ENCODE data around the gene IFFO2. TPM values are rescaled to one million over a fixed set of nuclear protein-coding genes. Genes with fewer than 3 reads are reported as not detected.

IFFO2 gene
- total and polyA plus RNA-seq, 2 donors: 5.1 to 22.6 TPM

- Histone ChIP-seq H3K4me3 (ENCODE audit: low read length in 2 of 2) (peak overlapping the region; percentile 7 to 30), H3K36me3 (ENCODE audit: control insufficient read depth in 2 of 2, insufficient read depth in 2 of 2, low read length in 1 of 2) (no peaks in the 10 kb centered on the region), H3K27me3 (ENCODE audit: control insufficient read depth in 2 of 2, insufficient read depth in 1 of 2, low read length in 1 of 2) (peaks cover 0 to 6% of the 10 kb centered on the region in 2 donors), H3K9me3 (ENCODE audit: control insufficient read depth in 2 of 2, insufficient read depth in 1 of 2, low read length in 1 of 2) (no peaks in the 10 kb centered on the region), H3K4me1 (ENCODE audit: control insufficient read depth in 2 of 2, insufficient read depth in 2 of 2, low read length in 2 of 2) (peaks cover 64 to 90% of the 10 kb centered on the region in 2 donors), H3K27ac (ENCODE audit: low read depth in 1 of 2, low read length in 1 of 2) (peak overlapping the region; percentile 50 to 80)
- WGBS: 11% methylated on average over 22 of the region's 22 CpGs
- peak in 1 of 9 donors; percentile 51 for DNase-seq (ENCODE audit: low read depth in 6 of 9, low spot score in 9 of 9)
Measured at GRCh38 chr1:18949686-18950400, 6.6 kb downstream of the IFFO2 start.

DNA sequence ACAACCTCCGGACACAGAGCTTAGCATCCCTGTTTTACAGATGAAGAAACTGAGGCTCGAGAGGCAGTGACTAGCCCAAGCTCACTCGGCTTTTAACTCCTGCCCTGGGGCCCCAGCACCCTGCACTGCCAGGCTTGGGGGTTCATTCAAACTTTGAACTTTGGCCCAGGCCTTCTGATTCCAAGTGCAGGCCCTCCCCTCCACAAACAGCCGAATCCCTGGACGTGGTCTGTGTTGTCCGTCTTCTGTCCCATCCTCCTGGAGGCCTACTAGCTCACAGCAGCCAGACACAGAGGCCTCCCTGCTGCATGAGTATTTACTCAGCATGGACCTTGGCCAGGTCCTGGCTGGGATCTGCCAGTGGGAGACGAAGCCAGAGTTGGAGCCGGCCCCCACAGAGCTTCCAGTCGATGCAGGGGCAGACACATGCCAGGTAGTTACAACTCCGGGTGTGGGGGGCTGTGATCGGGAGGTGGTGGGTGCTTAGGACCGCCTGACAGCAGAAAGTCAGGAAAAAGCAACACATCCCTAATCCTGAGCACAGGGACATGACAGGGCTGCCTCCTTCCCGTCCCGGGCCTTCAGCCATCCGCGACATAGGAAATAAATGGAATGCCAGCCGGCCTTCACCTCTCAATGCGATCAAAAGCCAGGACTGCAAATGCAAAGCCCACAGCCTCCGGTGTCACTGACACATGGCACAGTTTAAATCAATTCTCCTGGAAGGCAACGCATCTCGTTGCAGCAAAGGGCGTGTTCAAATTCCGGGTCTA is 7.4 kb downstream of the IFFO2 start:
- peak overlapping the region in 1 of 2 donors; percentile 2 for H3K4me3 ChIP-seq (ENCODE audit: low read length in 2 of 2)
- H3K36me3 ChIP-seq (ENCODE audit: control insufficient read depth in 2 of 2, insufficient read depth in 2 of 2, low read length in 1 of 2): no peaks in the 10 kb centered on the region
- peak overlapping the region; percentile 8 to 51 for H3K27ac ChIP-seq (ENCODE audit: low read depth in 1 of 2, low read length in 1 of 2)
- H3K9me3 ChIP-seq (ENCODE audit: control insufficient read depth in 2 of 2, insufficient read depth in 1 of 2, low read length in 1 of 2): no peaks in the 10 kb centered on the region
- no peak for DNase-seq (ENCODE audit: low read depth in 6 of 9, low spot score in 9 of 9)
- peaks cover 61 to 88% of the 10 kb centered on the region in 2 donors for H3K4me1 ChIP-seq (ENCODE audit: control insufficient read depth in 2 of 2, insufficient read depth in 2 of 2, low read length in 2 of 2)
- WGBS: 68% methylated on average over 23 of the region's 23 CpGs
- no peaks in the 10 kb centered on the region for H3K27me3 ChIP-seq (ENCODE audit: control insufficient read depth in 2 of 2, insufficient read depth in 1 of 2, low read length in 1 of 2)

DNA sequence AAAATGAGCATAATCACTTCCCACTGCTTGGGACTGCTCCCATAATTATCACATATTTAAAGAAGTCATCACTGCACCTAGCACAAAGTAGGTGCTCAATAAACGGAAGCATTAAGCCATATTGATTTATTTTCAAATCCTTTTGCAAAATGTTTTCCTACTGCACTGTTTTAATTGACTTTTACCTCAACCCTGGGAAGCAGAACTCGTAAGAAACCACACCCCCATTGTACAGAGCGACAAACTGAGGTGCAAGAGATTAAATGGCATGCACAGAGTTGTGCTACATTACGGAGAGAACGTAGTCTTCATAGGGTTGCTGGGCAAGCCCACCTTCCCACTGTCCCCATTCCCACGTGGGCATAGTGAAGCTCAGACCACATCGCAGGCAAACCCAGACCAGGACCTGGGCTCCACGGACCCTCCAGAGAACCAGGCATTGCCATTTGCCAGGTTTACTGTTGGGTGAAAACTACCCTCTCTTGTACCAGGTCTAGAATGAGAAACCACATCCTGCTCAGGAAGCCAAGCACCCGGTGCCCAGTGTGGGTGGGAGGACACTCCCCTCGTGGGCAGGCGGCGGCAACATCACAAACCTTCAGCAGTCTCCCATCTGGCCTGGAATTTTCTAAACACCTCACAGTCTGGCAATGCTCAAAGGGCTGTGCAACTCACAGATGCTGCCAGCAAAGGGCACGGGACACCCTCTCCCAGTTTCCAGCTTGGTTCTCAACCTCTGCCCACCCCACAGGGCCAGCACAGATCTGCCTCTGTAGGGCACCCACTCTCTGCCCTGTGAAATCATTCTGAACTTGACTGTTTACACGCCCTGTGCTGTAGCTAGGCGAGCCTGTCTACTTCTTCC is 8.2 kb downstream of the IFFO2 start:
- no peaks in the 10 kb centered on the region for H3K9me3 ChIP-seq (ENCODE audit: control insufficient read depth in 2 of 2, insufficient read depth in 1 of 2, low read length in 1 of 2)
- WGBS: 33% methylated on average over 15 of the region's 15 CpGs
- H3K27me3 ChIP-seq (ENCODE audit: control insufficient read depth in 2 of 2, insufficient read depth in 1 of 2, low read length in 1 of 2): no peaks in the 10 kb centered on the region
- peaks cover 0 to 4% of the 10 kb centered on the region in 2 donors for H3K36me3 ChIP-seq (ENCODE audit: control insufficient read depth in 2 of 2, insufficient read depth in 2 of 2, low read length in 1 of 2)
- peaks cover 57 to 79% of the 10 kb centered on the region in 2 donors for H3K4me1 ChIP-seq (ENCODE audit: control insufficient read depth in 2 of 2, insufficient read depth in 2 of 2, low read length in 2 of 2)
- DNase-seq (ENCODE audit: low read depth in 6 of 9, low spot score in 9 of 9): peak in 3 of 9 donors; percentile 51 to 78 (median 62)
- no peak overlapping the region for H3K4me3 ChIP-seq (ENCODE audit: low read length in 2 of 2)
- H3K27ac ChIP-seq (ENCODE audit: low read depth in 1 of 2, low read length in 1 of 2): peak overlapping the region; percentile 51 to 75

DNA sequence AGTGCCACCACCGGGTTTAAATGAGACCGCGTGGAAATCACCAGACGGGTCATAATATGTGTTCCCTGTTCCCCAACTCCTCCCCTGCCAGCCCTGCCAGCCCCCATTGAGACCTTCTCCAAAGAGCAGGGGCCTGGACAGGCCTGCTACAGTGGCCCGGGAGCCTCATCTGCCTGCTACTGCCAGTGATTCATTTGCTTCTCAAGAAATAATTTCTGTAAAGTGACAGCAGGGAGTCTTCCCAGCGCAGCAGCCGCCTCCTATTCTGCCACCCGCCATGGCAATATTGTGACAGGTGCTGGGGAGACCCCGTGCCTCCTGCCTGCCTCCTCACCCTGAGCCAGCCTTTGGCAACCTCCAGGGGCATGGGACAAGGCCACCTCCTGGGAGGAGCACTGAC is 8.9 kb downstream of the IFFO2 start:
- H3K36me3 ChIP-seq (ENCODE audit: control insufficient read depth in 2 of 2, insufficient read depth in 2 of 2, low read length in 1 of 2): peaks cover 0 to 4% of the 10 kb centered on the region in 2 donors
- H3K9me3 ChIP-seq (ENCODE audit: control insufficient read depth in 2 of 2, insufficient read depth in 1 of 2, low read length in 1 of 2): no peaks in the 10 kb centered on the region
- H3K27me3 ChIP-seq (ENCODE audit: control insufficient read depth in 2 of 2, insufficient read depth in 1 of 2, low read length in 1 of 2): no peaks in the 10 kb centered on the region
- DNase-seq (ENCODE audit: low read depth in 6 of 9, low spot score in 9 of 9): no peak
- H3K4me3 ChIP-seq (ENCODE audit: low read length in 2 of 2): no peak overlapping the region
- H3K4me1 ChIP-seq (ENCODE audit: control insufficient read depth in 2 of 2, insufficient read depth in 2 of 2, low read length in 2 of 2): peaks cover 57 to 76% of the 10 kb centered on the region in 2 donors
- WGBS: 87% methylated on average over 9 of the region's 9 CpGs
- no peak overlapping the region for H3K27ac ChIP-seq (ENCODE audit: low read depth in 1 of 2, low read length in 1 of 2)

DNA sequence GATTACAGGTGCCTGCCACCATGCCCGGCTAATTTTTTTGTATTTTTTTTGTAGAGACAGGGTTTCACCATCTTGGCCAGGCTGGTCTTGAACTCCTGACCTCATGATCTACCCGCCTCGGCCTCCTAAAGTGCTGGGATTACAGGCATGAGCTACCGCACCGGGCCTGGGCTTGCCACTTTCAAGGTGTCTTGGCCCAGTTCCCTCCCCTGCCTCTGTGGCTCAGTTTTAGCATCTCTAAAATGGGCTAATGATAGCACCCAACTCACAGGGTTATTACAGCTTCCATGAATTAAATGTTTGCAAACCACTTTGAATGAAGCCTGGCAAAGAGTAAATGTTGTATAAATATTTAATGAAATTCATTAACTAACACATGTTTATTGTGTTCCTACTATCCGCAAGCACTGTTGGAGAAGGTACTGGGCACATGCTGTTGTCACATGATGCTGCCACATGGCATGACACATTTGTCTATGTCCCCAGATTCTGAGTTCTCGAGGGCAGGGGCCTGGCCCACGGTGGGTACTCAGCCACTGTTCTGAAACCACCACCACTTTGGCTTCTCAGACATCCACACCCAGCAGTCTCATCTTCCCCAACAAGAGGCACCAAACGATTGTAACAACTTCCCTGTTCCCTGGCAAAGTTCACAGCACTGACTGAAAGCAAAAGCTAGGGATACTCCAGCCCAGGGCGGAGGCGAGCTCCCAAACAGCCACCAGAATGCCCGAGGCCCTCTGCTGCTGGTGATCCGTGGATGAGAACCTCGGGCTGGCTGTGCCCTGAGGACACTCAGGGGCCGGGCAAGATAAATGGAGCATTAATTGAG is 9.7 kb downstream of the IFFO2 start:
- H3K36me3 ChIP-seq (ENCODE audit: control insufficient read depth in 2 of 2, insufficient read depth in 2 of 2, low read length in 1 of 2): peaks cover 0 to 4% of the 10 kb centered on the region in 2 donors
- no peak overlapping the region for H3K4me3 ChIP-seq (ENCODE audit: low read length in 2 of 2)
- no peaks in the 10 kb centered on the region for H3K9me3 ChIP-seq (ENCODE audit: control insufficient read depth in 2 of 2, insufficient read depth in 1 of 2, low read length in 1 of 2)
- H3K27ac ChIP-seq (ENCODE audit: low read depth in 1 of 2, low read length in 1 of 2): no peak overlapping the region
- H3K4me1 ChIP-seq (ENCODE audit: control insufficient read depth in 2 of 2, insufficient read depth in 2 of 2, low read length in 2 of 2): peaks cover 52 to 70% of the 10 kb centered on the region in 2 donors
- no peak for DNase-seq (ENCODE audit: low read depth in 6 of 9, low spot score in 9 of 9)
- H3K27me3 ChIP-seq (ENCODE audit: control insufficient read depth in 2 of 2, insufficient read depth in 1 of 2, low read length in 1 of 2): no peaks in the 10 kb centered on the region
- 83% methylated on average over 15 of the region's 15 CpGs for WGBS

DNA sequence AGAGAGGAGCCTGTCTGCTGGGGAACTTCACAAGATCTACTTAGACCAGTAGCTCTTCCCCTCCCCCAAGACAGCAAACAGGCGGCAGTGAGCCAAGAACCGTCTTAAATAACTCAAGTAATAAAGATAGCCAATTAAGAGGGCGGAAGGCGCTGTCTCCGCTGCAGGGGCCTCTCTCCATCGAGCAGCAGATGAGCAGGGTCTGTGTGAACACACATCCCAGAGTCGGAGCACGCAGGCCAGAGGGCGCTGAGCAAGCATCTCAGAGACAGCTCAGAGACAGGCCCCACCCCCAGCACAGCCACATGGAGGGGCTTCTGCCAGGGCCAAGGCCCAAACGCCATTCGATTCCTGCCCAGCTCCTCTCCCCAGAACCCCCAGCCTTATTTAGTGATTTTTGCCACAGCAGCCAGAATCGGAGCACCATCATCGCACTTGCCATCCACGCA is 11.1 kb downstream of the IFFO2 start:
- DNase-seq (ENCODE audit: low read depth in 6 of 9, low spot score in 9 of 9): no peak
- H3K4me3 ChIP-seq (ENCODE audit: low read length in 2 of 2): no peak overlapping the region
- 77% methylated on average over 14 of the region's 14 CpGs for WGBS
- H3K27ac ChIP-seq (ENCODE audit: low read depth in 1 of 2, low read length in 1 of 2): no peak overlapping the region
- H3K9me3 ChIP-seq (ENCODE audit: control insufficient read depth in 2 of 2, insufficient read depth in 1 of 2, low read length in 1 of 2): no peaks in the 10 kb centered on the region
- H3K4me1 ChIP-seq (ENCODE audit: control insufficient read depth in 2 of 2, insufficient read depth in 2 of 2, low read length in 2 of 2): peaks cover 39 to 60% of the 10 kb centered on the region in 2 donors
- peaks cover 0 to 4% of the 10 kb centered on the region in 2 donors for H3K36me3 ChIP-seq (ENCODE audit: control insufficient read depth in 2 of 2, insufficient read depth in 2 of 2, low read length in 1 of 2)
- H3K27me3 ChIP-seq (ENCODE audit: control insufficient read depth in 2 of 2, insufficient read depth in 1 of 2, low read length in 1 of 2): no peaks in the 10 kb centered on the region

DNA sequence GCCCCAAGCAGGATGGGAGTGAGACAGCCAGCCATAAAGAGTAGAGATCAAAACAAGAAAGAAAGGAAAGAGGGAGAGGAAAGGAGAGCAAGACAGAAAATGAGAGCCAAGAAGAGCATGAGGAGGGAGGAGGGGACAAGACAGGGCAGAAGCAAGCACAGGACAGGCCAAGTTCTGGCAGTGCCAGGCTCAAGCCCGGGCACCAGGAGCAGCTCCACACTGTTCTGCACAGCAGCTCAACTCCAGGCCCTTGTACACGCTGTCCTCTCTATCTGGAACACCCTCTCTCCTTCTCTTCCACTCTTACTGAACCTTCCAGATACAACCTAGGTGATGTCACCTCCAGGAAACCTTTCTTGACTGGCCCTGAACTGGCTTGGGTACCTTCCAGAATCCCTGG is 11.7 kb downstream of the IFFO2 start:
- Histone ChIP-seq H3K9me3 (ENCODE audit: control insufficient read depth in 2 of 2, insufficient read depth in 1 of 2, low read length in 1 of 2) (no peaks in the 10 kb centered on the region), H3K4me1 (ENCODE audit: control insufficient read depth in 2 of 2, insufficient read depth in 2 of 2, low read length in 2 of 2) (peaks cover 33 to 58% of the 10 kb centered on the region in 2 donors), H3K27ac (ENCODE audit: low read depth in 1 of 2, low read length in 1 of 2) (no peak overlapping the region), H3K27me3 (ENCODE audit: control insufficient read depth in 2 of 2, insufficient read depth in 1 of 2, low read length in 1 of 2) (no peaks in the 10 kb centered on the region), H3K36me3 (ENCODE audit: control insufficient read depth in 2 of 2, insufficient read depth in 2 of 2, low read length in 1 of 2) (peaks cover 0 to 4% of the 10 kb centered on the region in 2 donors), H3K4me3 (ENCODE audit: low read length in 2 of 2) (no peak overlapping the region)
- WGBS: 97% methylated on average over 2 of the region's 2 CpGs
- DNase-seq (ENCODE audit: low read depth in 6 of 9, low spot score in 9 of 9): no peak

DNA sequence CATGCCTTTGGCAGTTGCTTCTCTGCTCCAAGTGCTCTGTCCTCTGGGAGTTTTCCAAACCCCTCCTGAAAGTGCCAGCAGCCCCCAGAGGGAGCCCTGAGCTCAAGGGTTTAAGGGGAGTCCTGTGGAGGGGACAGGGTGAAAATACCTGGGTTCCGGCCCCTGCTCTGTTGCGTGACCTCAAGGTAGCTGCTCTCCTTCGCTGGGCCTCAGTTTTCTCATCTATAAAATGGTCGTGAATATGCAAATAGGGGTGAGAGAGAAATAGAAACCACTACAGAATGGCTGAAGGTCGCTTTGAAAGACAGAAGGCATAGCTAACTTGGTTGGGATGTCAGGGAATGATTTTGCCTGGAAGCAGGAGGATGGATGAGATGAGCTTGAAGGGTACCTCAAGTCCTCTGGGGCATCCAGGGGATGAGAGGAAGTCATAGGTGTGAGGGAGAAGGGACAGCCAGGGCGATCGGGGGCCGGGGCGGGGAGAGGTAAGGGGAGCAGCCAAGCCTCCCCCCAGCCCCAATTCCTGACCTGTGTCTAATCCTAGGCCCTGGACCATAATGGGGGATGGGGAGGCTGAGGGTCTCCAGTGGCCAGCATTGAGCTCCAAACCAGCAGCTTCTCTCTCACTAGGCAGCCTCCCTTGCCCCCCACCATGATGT is 12.4 kb downstream of the IFFO2 start:
- peaks cover 25 to 55% of the 10 kb centered on the region in 2 donors for H3K4me1 ChIP-seq (ENCODE audit: control insufficient read depth in 2 of 2, insufficient read depth in 2 of 2, low read length in 2 of 2)
- H3K4me3 ChIP-seq (ENCODE audit: low read length in 2 of 2): no peak overlapping the region
- no peak overlapping the region for H3K27ac ChIP-seq (ENCODE audit: low read depth in 1 of 2, low read length in 1 of 2)
- H3K27me3 ChIP-seq (ENCODE audit: control insufficient read depth in 2 of 2, insufficient read depth in 1 of 2, low read length in 1 of 2): no peaks in the 10 kb centered on the region
- DNase-seq (ENCODE audit: low read depth in 6 of 9, low spot score in 9 of 9): no peak
- no peaks in the 10 kb centered on the region for H3K9me3 ChIP-seq (ENCODE audit: control insufficient read depth in 2 of 2, insufficient read depth in 1 of 2, low read length in 1 of 2)
- peaks cover 0 to 4% of the 10 kb centered on the region in 2 donors for H3K36me3 ChIP-seq (ENCODE audit: control insufficient read depth in 2 of 2, insufficient read depth in 2 of 2, low read length in 1 of 2)
- 98% methylated on average over 9 of the region's 9 CpGs for WGBS

All from thymus (tissue), 11 donors.